ENCODE data around the gene COL27A1. TPM values are rescaled to one million over a fixed set of nuclear protein-coding genes. Genes with fewer than 3 reads are reported as not detected.

COL27A1 gene
- total RNA-seq, 4 donors from 2014 or later = 14.2 to 32.9 (median 20.7) TPM

- Histone ChIP-seq H3K36me3 (peaks cover 10% of the 10 kb centered on the region), H3K4me1 (no peaks in the 10 kb centered on the region), H3K9me3 (no peaks in the 10 kb centered on the region), H3K4me3 (no peak overlapping the region), H3K27me3 (no peaks in the 10 kb centered on the region), H3K27ac (no peak overlapping the region)
- WGBS = 94% methylated on average over 28 of the region's 28 CpGs
- TF ChIP-seq POLR2A (IDR thresholded peaks at IDR 0.05) (no peak), POLR2AphosphoS5 (IDR thresholded peaks at IDR 0.05) (no peak), EP300 (IDR thresholded peaks at IDR 0.05) (no peak), CTCF (IDR thresholded peaks at IDR 0.05) (no peak)
- DNase-seq (ENCODE audit: low spot score in 2 of 2) = peak in 1 of 2 donors; percentile 70
Measured at GRCh38 chr9:114311571-114312512, 156.5 kb downstream of the COL27A1 start.

GRCh38 chr9:114312513-114312875 lies 157.2 kb downstream of the COL27A1 start:
- Histone ChIP-seq H3K4me1 (no peaks in the 10 kb centered on the region), H3K36me3 (peaks cover 10% of the 10 kb centered on the region), H3K9me3 (no peaks in the 10 kb centered on the region), H3K4me3 (no peak overlapping the region), H3K27ac (no peak overlapping the region), H3K27me3 (no peaks in the 10 kb centered on the region)
- no peak for TF ChIP-seq CTCF (IDR thresholded peaks at IDR 0.05)
- no peak for TF ChIP-seq POLR2AphosphoS5 (IDR thresholded peaks at IDR 0.05)
- no peak for TF ChIP-seq POLR2A (IDR thresholded peaks at IDR 0.05)
- TF ChIP-seq EP300 (IDR thresholded peaks at IDR 0.05) = no peak
- WGBS = 69% methylated on average over 8 of the region's 8 CpGs
- DNase-seq (ENCODE audit: low spot score in 2 of 2) = peak in 1 of 2 donors; percentile 38

- 87% methylated on average over 8 of the region's 8 CpGs for WGBS
- Histone ChIP-seq H3K9me3 (no peaks in the 10 kb centered on the region), H3K4me3 (no peak overlapping the region)
Measured at GRCh38 chr9:114313186-114313585, 157.8 kb downstream of the COL27A1 start.

GRCh38 chr9:114314256-114314867 lies 159.0 kb downstream of the COL27A1 start:
- no peak for TF ChIP-seq EP300 (IDR thresholded peaks at IDR 0.05)
- no peak for TF ChIP-seq POLR2AphosphoS5 (IDR thresholded peaks at IDR 0.05)
- no peak for TF ChIP-seq POLR2A (IDR thresholded peaks at IDR 0.05)
- no peak for TF ChIP-seq CTCF (IDR thresholded peaks at IDR 0.05)
- WGBS = 79% methylated on average over 5 of the region's 7 CpGs
- H3K4me1 ChIP-seq = no peaks in the 10 kb centered on the region
- DNase-seq (ENCODE audit: low spot score in 2 of 2) = peak in 1 of 2 donors; percentile 11
- no peak overlapping the region for H3K4me3 ChIP-seq
- H3K27ac ChIP-seq = no peak overlapping the region
- H3K36me3 ChIP-seq = peaks cover 6% of the 10 kb centered on the region
- no peaks in the 10 kb centered on the region for H3K9me3 ChIP-seq
- peaks cover 4% of the 10 kb centered on the region for H3K27me3 ChIP-seq

More at GRCh38 chr9:114313186-114313585, 157.8 kb downstream of the COL27A1 start:
- Histone ChIP-seq H3K27me3 (peaks cover under 1% of the 10 kb centered on the region), H3K36me3 (peaks cover 10% of the 10 kb centered on the region), H3K27ac (no peak overlapping the region), H3K4me1 (no peaks in the 10 kb centered on the region)
- DNase-seq (ENCODE audit: low spot score in 2 of 2) = peak in 1 of 2 donors; percentile 29
- no peak for TF ChIP-seq EP300 (IDR thresholded peaks at IDR 0.05)
- TF ChIP-seq POLR2AphosphoS5 (IDR thresholded peaks at IDR 0.05) = no peak
- no peak for TF ChIP-seq POLR2A (IDR thresholded peaks at IDR 0.05)
- no peak for TF ChIP-seq CTCF (IDR thresholded peaks at IDR 0.05)
